Stimulated activated CD8-positive, alpha-beta memory T cell treated with anti-CD3 and anti-CD28 coated beads, Interleukin-4, amount 100 ng/mL, for 24 hours (primary cell): ENCODE results near the gene MORF4L2.
A peak's percentile ranks its signal among the peaks of the same experiment; 100 is the strongest.

Experiments
- DNase-seq: peaks from one replicate; pipeline ENCODE4 v3.0.0-alpha.2; 2020; ENCODE audit warnings: low read depth

Gene MORF4L2, protein sequence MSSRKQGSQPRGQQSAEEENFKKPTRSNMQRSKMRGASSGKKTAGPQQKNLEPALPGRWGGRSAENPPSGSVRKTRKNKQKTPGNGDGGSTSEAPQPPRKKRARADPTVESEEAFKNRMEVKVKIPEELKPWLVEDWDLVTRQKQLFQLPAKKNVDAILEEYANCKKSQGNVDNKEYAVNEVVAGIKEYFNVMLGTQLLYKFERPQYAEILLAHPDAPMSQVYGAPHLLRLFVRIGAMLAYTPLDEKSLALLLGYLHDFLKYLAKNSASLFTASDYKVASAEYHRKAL

DNA sequence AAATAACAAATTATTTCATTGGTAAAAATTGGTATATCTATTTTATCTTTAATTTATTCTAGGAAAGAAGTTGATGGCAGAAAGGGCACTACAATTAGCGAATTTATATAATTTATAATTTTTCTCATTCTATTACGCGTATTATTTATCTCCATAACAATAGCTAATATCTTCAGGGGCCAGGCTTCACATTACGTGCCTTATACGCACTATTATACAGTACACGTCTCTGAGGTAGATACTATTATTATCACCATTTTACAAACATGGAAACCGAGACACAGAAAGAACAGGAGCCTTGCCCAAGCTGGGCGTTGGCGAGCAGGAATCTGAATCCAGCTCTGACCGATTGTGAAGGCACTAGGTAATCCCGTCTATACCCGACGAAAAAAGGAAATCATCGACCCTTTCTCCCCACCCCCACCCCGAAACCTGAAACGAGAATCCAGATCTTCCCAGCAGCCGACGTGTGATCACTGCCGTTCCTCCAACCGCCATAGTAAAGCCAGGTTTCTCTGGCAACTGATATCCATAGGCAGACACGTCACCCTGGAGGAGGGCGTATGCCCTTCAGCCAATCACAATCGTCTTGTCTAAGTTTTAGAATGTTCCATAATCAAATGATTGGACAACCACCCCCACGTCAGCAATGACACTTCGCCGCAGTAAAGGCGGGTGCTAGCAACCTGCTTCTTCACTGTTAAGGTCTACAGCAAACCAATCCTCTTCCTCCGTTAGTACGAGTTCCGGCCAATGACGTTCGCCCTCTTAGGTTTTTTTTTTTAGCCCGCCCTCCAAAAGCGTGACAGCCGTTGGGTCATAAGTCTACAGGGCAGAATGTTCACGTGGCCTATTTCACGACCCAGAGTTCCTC lies at the start of gene MORF4L2:
Gene MORF4L2 (minus strand): TSS at position 501 of the 874 bp plus-strand sequence. CDS start 9,672 bp downstream, outside the sequence.
- peak; percentile 74 for DNase-seq

GRCh38 chrX:103734125-103734760 lies 47.7 kb upstream of the MORF4L2 start:
- no peak for DNase-seq

- DNase-seq = no peak
Observed at GRCh38 chrX:103733017-103733416, 46.5 kb upstream of the MORF4L2 start.

- DNase-seq = no peak
Observed at GRCh38 chrX:103730796-103731493, 44.4 kb upstream of the MORF4L2 start.

DNA sequence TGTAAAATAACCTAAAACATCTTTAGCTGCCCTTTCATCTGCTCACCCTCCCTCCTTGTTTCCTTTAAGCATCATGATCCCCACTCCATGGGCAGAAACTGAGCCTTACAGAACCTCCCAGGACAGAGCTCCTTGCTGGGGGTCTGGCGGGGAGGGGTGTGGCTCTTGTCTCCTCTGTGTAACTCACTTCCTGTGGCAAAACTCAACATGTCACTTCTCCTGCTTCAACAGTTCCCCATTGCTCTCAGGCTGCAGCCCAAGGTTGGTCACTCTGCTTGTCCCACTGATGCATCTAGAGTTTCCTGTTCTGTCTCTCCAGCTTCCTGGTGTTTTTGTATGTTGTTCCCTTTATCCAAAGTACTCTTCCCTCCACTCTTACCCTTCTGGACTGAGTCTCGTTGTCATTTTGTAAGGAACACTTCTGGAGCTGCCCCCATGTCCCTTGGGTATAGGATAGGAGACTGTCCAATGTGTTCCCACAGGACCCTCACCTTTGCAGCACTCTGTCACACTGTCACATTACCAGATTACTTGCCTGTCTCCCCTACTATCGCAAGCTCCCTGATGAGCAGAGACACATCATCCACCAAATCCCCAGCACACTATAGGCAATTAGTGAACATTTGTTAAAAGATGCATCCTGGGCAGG lies 43.8 kb upstream of the MORF4L2 start:
- DNase-seq = no peak

DNA sequence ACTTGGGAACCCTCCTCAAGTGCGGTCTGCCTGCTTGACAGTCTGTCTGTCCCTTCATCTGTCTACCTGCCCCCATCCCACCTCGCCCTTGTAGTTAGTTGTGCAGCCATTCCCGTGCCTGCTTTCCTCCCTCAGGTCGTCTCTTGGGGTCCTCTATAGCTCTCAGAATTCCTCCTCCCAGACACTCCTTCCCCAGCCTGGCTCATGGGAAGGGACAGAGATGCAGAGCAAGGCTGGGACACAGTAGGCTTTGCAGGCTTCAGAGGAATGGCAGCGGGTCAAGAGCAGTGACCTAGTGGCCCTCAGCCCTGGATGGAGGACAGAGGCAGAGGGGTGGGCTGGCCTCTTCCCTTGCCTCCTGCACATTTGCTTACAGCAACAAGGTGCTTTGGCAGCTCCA lies 42.5 kb upstream of the MORF4L2 start:
- no peak for DNase-seq

DNA sequence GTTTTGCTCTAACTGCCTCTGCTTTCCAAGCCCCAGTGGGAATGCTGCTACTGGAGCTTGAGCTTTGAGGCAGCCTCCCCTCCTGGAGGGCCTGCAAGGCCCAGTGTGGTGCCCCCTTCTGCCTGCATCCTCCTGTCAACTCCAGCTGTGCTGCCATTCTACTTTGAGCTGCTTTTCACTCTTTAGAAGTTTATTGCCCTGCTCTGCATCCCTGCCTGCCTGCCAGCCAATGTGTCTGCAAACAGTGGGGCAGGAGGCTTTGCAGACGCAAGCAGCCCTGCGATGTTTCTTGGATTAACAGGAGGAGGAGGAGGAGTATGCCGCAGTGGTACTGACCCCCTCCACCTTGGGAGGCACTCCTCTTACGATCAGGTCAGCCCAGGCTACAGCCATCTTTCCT lies 40.6 kb upstream of the MORF4L2 start:
- no peak for DNase-seq

DNA sequence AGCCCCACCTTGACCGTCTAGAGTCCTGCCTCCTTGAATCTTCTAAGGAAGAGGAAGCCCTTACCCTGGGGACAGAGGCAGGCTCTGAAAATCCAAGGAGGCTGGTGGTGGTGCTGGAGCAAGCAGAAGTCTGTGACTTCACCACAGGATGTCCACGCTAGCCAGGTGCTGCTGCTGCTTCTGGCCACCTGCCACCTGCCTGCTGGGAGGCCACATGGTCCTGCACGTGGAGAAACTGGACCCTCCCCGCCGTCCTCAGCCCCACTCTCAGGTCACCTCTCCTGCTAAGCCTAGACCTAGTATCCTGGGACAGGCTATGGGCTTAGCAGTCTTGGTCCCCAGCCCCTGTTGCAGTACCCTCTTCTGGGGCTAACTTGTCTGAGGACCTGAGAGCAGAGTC lies 40.0 kb upstream of the MORF4L2 start:
- DNase-seq = no peak

GRCh38 chrX:103722505-103722904 lies 36.0 kb upstream of the MORF4L2 start:
- DNase-seq = no peak

DNA sequence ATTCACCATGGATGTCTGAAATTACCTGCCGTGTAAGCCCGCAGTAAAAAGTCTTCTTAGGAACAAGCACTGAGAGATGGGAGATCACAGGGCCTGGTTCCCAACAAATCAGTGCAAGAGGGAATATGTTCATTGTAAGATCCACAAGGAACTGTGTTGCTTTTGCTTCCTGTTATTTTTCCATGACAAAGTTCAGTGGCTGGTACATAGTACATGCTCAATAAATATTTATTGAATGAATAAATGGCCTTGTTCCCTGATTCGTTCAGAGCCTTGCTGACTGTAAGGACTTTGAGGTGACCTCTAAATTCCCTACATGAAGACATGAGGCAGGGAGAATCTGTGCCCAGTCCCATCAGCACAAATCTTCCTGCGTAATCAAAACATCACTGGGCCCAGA lies 31.6 kb upstream of the MORF4L2 start:
- DNase-seq = no peak

- no peak for DNase-seq
Observed at GRCh38 chrX:103716962-103717361, 30.5 kb upstream of the MORF4L2 start.

DNA sequence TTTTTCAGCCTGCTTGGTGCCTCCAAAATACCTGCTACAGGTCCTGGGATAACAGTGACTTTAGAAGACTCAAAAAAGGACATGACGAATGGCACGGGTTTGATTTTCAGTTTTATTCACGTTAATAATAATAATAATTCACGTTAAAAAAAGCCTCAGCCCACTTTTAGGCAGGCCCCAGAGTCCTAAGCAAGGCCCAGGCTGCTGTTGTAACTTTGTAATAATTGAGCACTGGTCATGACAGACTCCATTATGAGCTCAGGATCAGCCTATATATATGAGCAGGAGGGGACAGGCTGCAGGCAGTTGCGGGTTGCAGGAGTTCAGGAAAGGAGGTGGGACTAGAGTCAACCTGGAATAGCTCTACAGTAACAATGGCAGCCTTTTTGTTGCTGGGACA lies 24.1 kb upstream of the MORF4L2 start, which contains the start of gene TMEM31:
Gene TMEM31 (plus strand): TSS at position 301 of the 400 bp plus-strand sequence. CDS start 1,350 bp downstream, outside the sequence.
- DNase-seq = no peak

DNA sequence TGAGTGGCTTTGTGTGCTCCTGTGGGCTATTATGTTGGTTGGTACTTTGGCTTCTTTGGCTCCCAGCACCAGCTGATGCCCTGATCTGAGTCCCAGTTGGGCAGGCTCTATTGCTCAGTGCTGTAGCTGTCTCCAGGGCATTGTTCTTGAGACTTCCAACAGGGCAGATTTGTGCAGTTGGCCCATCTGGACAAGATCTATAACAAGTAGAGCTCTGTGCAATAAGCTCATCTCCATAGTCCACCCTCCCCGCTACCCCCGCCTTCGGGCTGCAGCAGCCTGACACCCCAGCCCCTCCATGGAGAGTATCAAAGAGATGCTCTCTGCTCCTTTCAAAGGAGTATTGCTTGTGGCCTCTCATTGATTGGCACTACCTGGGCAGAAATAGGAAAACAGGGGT lies 18.4 kb upstream of the MORF4L2 start:
- no peak for DNase-seq

GRCh38 chrX:103699243-103699642 lies 12.7 kb upstream of the MORF4L2 start:
- no peak for DNase-seq

DNA sequence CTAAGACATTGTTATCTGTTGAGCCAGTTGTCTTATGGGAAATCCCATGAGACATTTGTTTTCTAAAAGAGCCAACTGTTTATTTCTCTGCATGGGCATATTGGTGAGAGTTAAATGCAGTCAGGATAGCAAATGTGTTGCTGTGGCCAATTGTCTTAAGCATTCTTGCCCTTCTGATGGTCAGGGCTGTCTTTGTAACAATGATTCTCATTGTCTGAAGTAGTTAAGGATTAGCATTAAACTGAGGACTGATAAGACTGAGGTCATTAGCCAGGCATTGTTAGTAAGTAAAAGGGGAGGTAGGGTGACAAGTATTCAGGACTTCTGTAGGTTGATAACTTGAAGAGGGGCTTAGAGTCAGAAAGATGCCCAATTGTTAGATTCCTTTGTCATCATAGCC lies 11.2 kb upstream of the MORF4L2 start:
- no peak for DNase-seq

GRCh38 chrX:103691059-103691458 lies 4.6 kb upstream of the MORF4L2 start:
- DNase-seq = no peak

GRCh38 chrX:103688946-103689345 lies 2.4 kb upstream of the MORF4L2 start:
- no peak for DNase-seq

DNA sequence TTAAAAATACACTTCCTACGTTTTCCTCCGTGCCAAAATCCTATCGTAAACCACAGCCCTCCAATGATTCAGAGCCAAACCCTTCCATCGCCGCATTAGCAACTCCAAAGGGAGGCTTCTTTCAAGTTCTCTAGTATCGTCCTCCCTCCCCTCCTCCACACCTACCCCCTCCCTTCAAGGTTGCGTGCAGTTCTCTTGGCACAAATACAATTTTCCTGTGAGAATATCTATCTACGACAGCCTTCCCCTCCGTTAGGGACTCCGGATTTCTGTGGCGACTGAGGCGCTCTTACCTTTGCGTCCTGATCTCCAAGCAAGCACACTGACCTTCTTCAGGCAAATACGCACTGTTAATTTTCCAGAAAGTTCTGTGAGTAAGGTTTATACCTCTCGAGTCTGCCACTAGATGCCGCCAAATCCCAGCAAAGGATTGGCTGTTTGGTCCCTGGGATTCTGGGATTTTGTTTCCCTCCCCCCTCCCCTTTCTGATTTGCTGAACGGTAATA lies 1.2 kb upstream of the MORF4L2 start:
- peak; percentile 5 for DNase-seq

DNA sequence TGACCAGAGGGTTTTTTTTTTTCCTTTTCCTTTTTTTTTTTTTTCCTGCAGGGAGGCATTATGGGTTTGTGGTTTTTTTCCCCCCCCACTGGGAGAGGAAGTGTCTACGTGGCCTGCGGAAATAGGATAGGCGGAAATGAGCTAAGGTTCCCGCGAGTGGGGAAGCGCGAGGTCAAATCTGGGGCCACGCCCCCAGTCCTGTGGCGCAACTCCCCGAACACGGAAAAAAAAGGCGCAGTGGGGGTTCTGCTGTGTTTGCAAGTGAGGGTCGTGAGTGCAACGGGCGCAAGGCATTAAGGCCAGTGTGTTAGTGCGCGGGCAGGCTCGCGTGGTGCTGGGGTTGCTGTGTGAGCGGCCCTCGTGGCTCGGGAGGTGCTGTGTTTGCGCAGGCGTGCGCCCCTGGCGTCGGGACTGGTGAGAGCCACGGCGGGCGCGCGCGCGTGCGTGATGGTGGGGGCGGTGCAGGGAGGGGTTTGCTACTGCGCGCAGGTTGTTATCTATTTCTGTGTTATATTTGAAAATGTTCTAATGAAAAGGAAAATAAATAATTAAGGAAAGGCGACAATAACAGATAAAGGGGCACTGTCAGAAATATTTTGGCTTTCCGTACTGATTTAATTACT lies 685 bp upstream of the MORF4L2 start:
- DNase-seq = peak; percentile 79

GRCh38 chrX:103685396-103685795 lies 1.1 kb downstream of the MORF4L2 start:
- DNase-seq = no peak

- no peak for DNase-seq
Observed at GRCh38 chrX:103681443-103681842, 5.1 kb downstream of the MORF4L2 start.
